ENCODE results near the gene MUS81. TPM values are rescaled to one million over a fixed set of nuclear protein-coding genes. Genes with fewer than 3 reads are reported as not detected.

MUS81 gene
- total RNA-seq, 2 donors from 2014 or later = 55.7 to 63.4 TPM

GRCh38 chr11:65868907-65869306 lies 8.7 kb downstream of the MUS81 start:
- intact Hi-C loops (cut with DNase I, micrococcal nuclease) = no loop called here

GRCh38 chr11:65869643-65870306 lies 9.5 kb downstream of the MUS81 start:
- DNase-seq (no peak), ATAC-seq (no peak)
- intact Hi-C loops (cut with DNase I, micrococcal nuclease) = no loop called here

More at GRCh38 chr11:65868907-65869306, 8.7 kb downstream of the MUS81 start:
- ATAC-seq (no peak), DNase-seq (no peak)

GRCh38 chr11:65870307-65870658 lies 10.1 kb downstream of the MUS81 start:
- intact Hi-C loops (cut with DNase I, micrococcal nuclease) = no loop called here
- no peak for DNase-seq

GRCh38 chr11:65870706-65871681 lies 10.8 kb downstream of the MUS81 start:
- ATAC-seq = no peak
- intact Hi-C loops (cut with DNase I, micrococcal nuclease) = no loop called here

More at GRCh38 chr11:65870307-65870658, 10.1 kb downstream of the MUS81 start:
- no peak for ATAC-seq

GRCh38 chr11:65871811-65872548 lies 11.7 kb downstream of the MUS81 start:
- intact Hi-C loops (cut with DNase I, micrococcal nuclease) = no loop called here
- no peak for ATAC-seq
- peak in 1 of 2 donors; percentile 22 for DNase-seq

More at GRCh38 chr11:65870706-65871681, 10.8 kb downstream of the MUS81 start:
- DNase-seq = no peak

GRCh38 chr11:65872586-65873317 lies 12.5 kb downstream of the MUS81 start, which contains the start of gene EFEMP2:
Gene EFEMP2, minus strand, starts transcription at chr11:65872800. Its CDS starts 446 bp downstream, at chr11:65872354.
- ATAC-seq (peak; percentile 7), DNase-seq (peak in 1 of 2 donors; percentile 40)
- intact Hi-C loops (cut with DNase I, micrococcal nuclease) = no loop called here

GRCh38 chr11:65873318-65874156 lies 13.3 kb downstream of the MUS81 start:
- peak; percentile 97 to 98 for DNase-seq
- intact Hi-C loops (cut with DNase I, micrococcal nuclease) = no loop called here
- ATAC-seq = peak; percentile 96

- no peak for ATAC-seq
- peak in 1 of 2 donors; percentile 16 for DNase-seq
- intact Hi-C loops (cut with DNase I, micrococcal nuclease) = loop anchor here (5.0 to 10.0 kb wide), 2 partner anchors 105 to 108 kb away; no protein-coding TSS in a partner anchor
Observed at GRCh38 chr11:65879617-65880016, 19.4 kb downstream of the MUS81 start, which contains the start of gene CTSW. Gene CTSW, plus strand, starts transcription at chr11:65879837. Its CDS starts 18 bp downstream, at chr11:65879855.

- no peak for ATAC-seq
- no peak for DNase-seq
- intact Hi-C loops (cut with DNase I, micrococcal nuclease) = loop anchor here (5.0 to 10.0 kb wide), 2 partner anchors 105 to 107 kb away; no protein-coding TSS in a partner anchor
Observed at GRCh38 chr11:65880027-65880426, 19.8 kb downstream of the MUS81 start.

GRCh38 chr11:65880844-65881421 lies 20.7 kb downstream of the MUS81 start:
- ATAC-seq (no peak), DNase-seq (no peak)
- intact Hi-C loops (cut with DNase I, micrococcal nuclease) = loop anchor here (5.0 to 10.0 kb wide), 2 partner anchors 104 to 106 kb away; no protein-coding TSS in a partner anchor

GRCh38 chr11:65882120-65883057 lies 22.2 kb downstream of the MUS81 start:
- ATAC-seq = no peak
- DNase-seq = peak in 1 of 2 donors; percentile 14
- intact Hi-C loops (cut with DNase I, micrococcal nuclease) = loop anchor here (5.0 to 10.0 kb wide), 2 partner anchors 102 to 105 kb away; no protein-coding TSS in a partner anchor

GRCh38 chr11:65883058-65883761 lies 23.0 kb downstream of the MUS81 start:
- intact Hi-C loops (cut with DNase I, micrococcal nuclease) = loop anchor here (5.0 to 10.0 kb wide), 2 partner anchors 102 to 104 kb away; no protein-coding TSS in a partner anchor
- ATAC-seq (no peak), DNase-seq (peak in 1 of 2 donors; percentile 10)

- DNase-seq = peak in 1 of 2 donors; percentile 15
- intact Hi-C loops (cut with DNase I, micrococcal nuclease) = loop anchor here (5.0 to 10.0 kb wide), 2 partner anchors 101 to 103 kb away; no protein-coding TSS in a partner anchor
- ATAC-seq = no peak
Observed at GRCh38 chr11:65883786-65884715, 23.8 kb downstream of the MUS81 start.

- intact Hi-C loops (cut with DNase I, micrococcal nuclease) = loop anchor here (5.0 to 10.0 kb wide), 3 partner anchors 78 to 103 kb away; partner anchors contain the start of gene SART1 (in 1 of the 2)
- ATAC-seq = peak; percentile 35
- peak; percentile 67 to 81 for DNase-seq
Observed at GRCh38 chr11:65884716-65885092, 24.5 kb downstream of the MUS81 start.
